CD14-positive monocyte (primary cell): ENCODE results near the gene KRTAP12-4. TPM values are rescaled to one million over a fixed set of nuclear protein-coding genes. Genes with fewer than 3 reads are reported as not detected.

Experiments used
- DNase-seq, 3 donors: peaks; one replicate each; pipeline ENCODE4 v3.0.0-alpha.2; 2011 to 2022
- H2AFZ ChIP-seq: 2 replicates; pipeline ENCODE4 v1.6.0; 2012; ENCODE audit warnings: mild to moderate bottlenecking, low read depth, low read length, inconsistent platforms; ENCODE audit not compliant: insufficient read depth, poor library complexity, severe bottlenecking
- H3K27ac ChIP-seq, 2 donors: 1 replicate in 1 of 2; 2 replicates in 1 of 2; pipeline ENCODE4 v1.5.1; 2012 to 2013; ENCODE audit warnings: low read length in 2 of 2, control low read depth in 1 of 2, inconsistent platforms in 1 of 2, low read depth in 1 of 2, mild to moderate bottlenecking in 1 of 2
- H3K27me3 ChIP-seq, 2 donors: one replicate each; pipeline versions ENCODE4 v1.6.0 to v1.6.1; 2011 to 2013; ENCODE audit warnings: low read length in 2 of 2; ENCODE audit not compliant: control insufficient read depth in 2 of 2, insufficient read depth in 2 of 2
- H3K36me3 ChIP-seq, 2 donors: replicated peaks in 1 of 2; 1 replicate in 1 of 2; 2 replicates in 1 of 2; pipeline versions ENCODE4 v1.5.1 to v1.6.1; 2012 to 2013; ENCODE audit warnings: low read length in 2 of 2, control low read depth in 1 of 2, inconsistent platforms in 1 of 2, mild to moderate bottlenecking in 1 of 2; ENCODE audit not compliant: insufficient read depth in 2 of 2, control insufficient read depth in 1 of 2
- H3K4me1 ChIP-seq, 2 donors: 1 replicate in 1 of 2; 2 replicates in 1 of 2; pipeline versions ENCODE4 v1.5.1 to v1.6.1; 2012 to 2013; ENCODE audit warnings: low read length in 2 of 2, control low read depth in 1 of 2, inconsistent platforms in 1 of 2, mild to moderate bottlenecking in 1 of 2, moderate library complexity in 1 of 2; ENCODE audit not compliant: insufficient read depth in 2 of 2, control insufficient read depth in 1 of 2
- H3K4me2 ChIP-seq: replicated peaks from 2 replicates; pipeline ENCODE3; 2012; ENCODE audit warnings: low read length, moderate library complexity, mild to moderate bottlenecking; ENCODE audit not compliant: poor library complexity, severe bottlenecking; ENCODE audit errors: extremely low read depth
- H3K4me3 ChIP-seq, 3 experiments: fragments of 200-600 bp in 1 of 3; sonication (generic) in 1 of 3; replicated peaks in 1 of 3; 1 replicate in 2 of 3; 2 replicates in 1 of 3; pipeline ENCODE4 v1.5.1; 2011 to 2013; ENCODE audit warnings: low read length in 3 of 3, mild to moderate bottlenecking in 3 of 3, control low read depth in 2 of 3, low read depth in 2 of 3, inconsistent platforms in 1 of 3, moderate library complexity in 1 of 3
- H3K79me2 ChIP-seq: 2 replicates; pipeline ENCODE4 v1.6.0; 2012; ENCODE audit warnings: mild to moderate bottlenecking, control low read depth, inconsistent platforms, low read length, moderate library complexity; ENCODE audit not compliant: insufficient read depth
- H3K9ac ChIP-seq: 2 replicates; pipeline ENCODE4 v1.6.0; 2017; ENCODE audit warnings: low read length, mild to moderate bottlenecking; ENCODE audit not compliant: insufficient read depth, poor library complexity, severe bottlenecking
- H3K9me3 ChIP-seq, 2 donors: replicated peaks in 1 of 2; 1 replicate in 1 of 2; 2 replicates in 1 of 2; pipeline versions ENCODE4 v1.5.1 to v1.6.1; 2012 to 2013; ENCODE audit warnings: low read length in 2 of 2, control low read depth in 1 of 2; ENCODE audit not compliant: control insufficient read depth in 1 of 2, insufficient read depth in 1 of 2
- H4K20me1 ChIP-seq: 2 replicates; pipeline ENCODE4 v1.6.0; 2012; ENCODE audit warnings: mild to moderate bottlenecking, low read length, control low read depth, moderate library complexity; ENCODE audit not compliant: insufficient read depth
- H3K27ac Mint-ChIP-seq, 7 donors: one replicate each; pipeline ENCODE4 v1.8.0; 2020; ENCODE audit warnings: mild to moderate bottlenecking in 7 of 7, mixed read lengths in 7 of 7, moderate library complexity in 6 of 7, inconsistent platforms in 2 of 7
- H3K27me3 Mint-ChIP-seq, 3 donors: one replicate each; pipeline ENCODE4 v1.8.0; 2021 to 2022; ENCODE audit warnings: low read depth in 3 of 3, mild to moderate bottlenecking in 3 of 3, mixed read lengths in 3 of 3, moderate library complexity in 3 of 3, inconsistent platforms in 1 of 3
- H3K36me3 Mint-ChIP-seq, 2 donors: one replicate each; pipeline ENCODE4 v1.8.0; 2020; ENCODE audit warnings: mixed read lengths in 2 of 2, inconsistent platforms in 1 of 2, mild to moderate bottlenecking in 1 of 2
- H3K4me1 Mint-ChIP-seq: one replicate; pipeline ENCODE4 v1.8.0; 2020; ENCODE audit warnings: mild to moderate bottlenecking, mixed read lengths
- H3K4me3 Mint-ChIP-seq, 2 donors: one replicate each; pipeline ENCODE4 v1.8.0; 2020; ENCODE audit warnings: mild to moderate bottlenecking in 2 of 2, mixed read lengths in 2 of 2, moderate library complexity in 1 of 2
- H3K9me3 Mint-ChIP-seq, 7 donors: one replicate each; pipeline ENCODE4 v1.8.0; 2020 to 2022; ENCODE audit warnings: mixed read lengths in 7 of 7, mild to moderate bottlenecking in 6 of 7, moderate library complexity in 6 of 7, inconsistent platforms in 2 of 7
- CTCF ChIP-seq: fragments of 200-600 bp; IDR thresholded peaks from one replicate; pipeline ENCODE4 v1.8.0; 2022; ENCODE audit warnings: antibody characterized with exemption, mild to moderate bottlenecking
- WGBS: methylation state at CpG from one replicate; pipeline ENCODE4 v1.1.5; 2013; ENCODE audit warnings: missing lambda C conversion rate; ENCODE audit not compliant: insufficient coverage; 5-methylcytosine and 5-hydroxymethylcytosine counted together
- intact Hi-C, 2 donors: fragments of 100-400 bp; cut with micrococcal nuclease; formaldehyde crosslinking; loops; one replicate each; pipeline versions ENCODE4 v1.15.0 to v1.15.1; 2023
- polyA plus RNA-seq, 3 donors: library from polyadenylated mRNA; depleted of rRNA in 1 of 3; unstranded in 2 of 3; stranded (reverse) in 1 of 3; fragments of 300-500 nt in 2 of 3; fragments of >200 nt in 1 of 3; fragmentation: Illumina TruSeq in 2 of 3; gene quantifications; 1 replicate in 2 of 3; 2 replicates in 1 of 3; pipeline ENCODE4 v1.2.3, GENCODE V29; 2012 to 2021

KRTAP12-4 gene
- polyA plus RNA-seq, 3 donors, result not detected

- Mint-ChIP-seq H3K4me1 (peaks cover 10% of the 10 kb centered on the region), H3K36me3 (no peaks in the 10 kb centered on the region), H3K4me3 (peak overlapping the region in 1 of 2 donors; percentile 25), H3K27me3 (peaks cover 2 to 9% (median 9%) of the 10 kb centered on the region in 3 donors), H3K9me3 (peaks cover 27 to 36% (median 28%) of the 10 kb centered on the region in 7 donors), H3K27ac (peak overlapping the region in 1 of 7 donors; percentile 5)
- no peaks in the 10 kb centered on the region for H3K79me2 ChIP-seq
- TF ChIP-seq CTCF, result no peak
- H3K36me3 ChIP-seq, result no peaks in the 10 kb centered on the region
- no peaks in the 10 kb centered on the region for H3K4me1 ChIP-seq
- H3K4me2 ChIP-seq, result no peak overlapping the region
- 86% methylated on average over 1 of the region's 3 CpGs for WGBS
- H3K9me3 ChIP-seq, result peaks cover 18 to 24% of the 10 kb centered on the region in 2 donors
- H3K27me3 ChIP-seq, result no peaks in the 10 kb centered on the region
- no peaks in the 10 kb centered on the region for H4K20me1 ChIP-seq
- intact Hi-C loops, result no loop called here
- no peak for DNase-seq
- H3K9ac ChIP-seq, result no peak overlapping the region
- H3K27ac ChIP-seq, result no peak overlapping the region
- no peak overlapping the region for H3K4me3 ChIP-seq
- H2AFZ ChIP-seq, result no peak overlapping the region
Measured at GRCh38 chr21:44618909-44619308, 35.5 kb downstream of the KRTAP12-4 start.

- Histone ChIP-seq H3K27ac (no peak overlapping the region), H4K20me1 (no peaks in the 10 kb centered on the region), H3K4me1 (no peaks in the 10 kb centered on the region), H2AFZ (no peak overlapping the region), H3K4me3 (no peak overlapping the region), H3K27me3 (no peaks in the 10 kb centered on the region), H3K9me3 (peaks cover 18 to 20% of the 10 kb centered on the region in 2 donors), H3K36me3 (no peaks in the 10 kb centered on the region), H3K9ac (no peak overlapping the region), H3K4me2 (no peak overlapping the region), H3K79me2 (no peaks in the 10 kb centered on the region)
- intact Hi-C loops, result no loop called here
- peaks cover 2 to 9% (median 9%) of the 10 kb centered on the region in 3 donors for H3K27me3 Mint-ChIP-seq
- peaks cover 10% of the 10 kb centered on the region for H3K4me1 Mint-ChIP-seq
- WGBS, result no CpG with 5 or more reads among the region's 4 CpGs
- no peak overlapping the region for H3K4me3 Mint-ChIP-seq
- H3K36me3 Mint-ChIP-seq, result no peaks in the 10 kb centered on the region
- TF ChIP-seq CTCF, result no peak
- DNase-seq, result no peak
- H3K9me3 Mint-ChIP-seq, result peaks cover 23 to 32% (median 24%) of the 10 kb centered on the region in 7 donors
- peak overlapping the region in 2 of 7 donors; percentile 5 to 43 for H3K27ac Mint-ChIP-seq
Measured at GRCh38 chr21:44618504-44618903, 36.0 kb downstream of the KRTAP12-4 start.
